Epithelial cell of prostate (primary cell): ENCODE measurements around the gene RAET1E.
A peak's percentile ranks its signal among the peaks of the same experiment; 100 is the strongest.
"Not testable (repeated sequence)": the region's sequence is repeated elsewhere in the genome, so short reads cannot be mapped to it uniquely, and the experiment has no call there.

Experiments
- DNase-seq: peaks from one replicate; pipeline ENCODE4 v3.0.0-alpha.2; 2011; ENCODE audit warnings: low read depth, low spot score
- H3K27ac ChIP-seq: fragments of 450-650 bp; 2 replicates; pipeline ENCODE4 v1.5.1; 2017; ENCODE audit warnings: mild to moderate bottlenecking

The RAET1E gene

DNA sequence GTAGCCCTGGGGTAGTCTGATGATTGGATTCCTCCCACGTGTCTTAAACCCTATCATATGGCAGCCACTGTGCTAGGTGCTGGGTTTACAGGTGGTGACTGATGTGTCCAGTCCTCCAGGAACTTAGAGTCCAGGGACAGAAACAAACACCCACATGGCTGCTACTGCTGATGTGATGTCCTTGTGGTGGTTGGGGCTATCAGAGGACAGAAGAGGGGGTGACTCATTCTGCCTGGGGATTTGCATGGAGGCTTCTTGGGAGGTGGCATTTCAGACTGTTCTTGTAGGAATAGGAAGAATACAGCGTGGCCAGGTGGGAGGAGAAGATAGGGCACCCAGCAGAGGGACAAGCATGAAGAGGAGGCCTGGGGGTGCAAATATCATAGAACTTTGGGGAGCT lies 15.2 kb upstream of the RAET1E start:
- no peak for DNase-seq
- no peak overlapping the region for H3K27ac ChIP-seq

GRCh38 chr6:149912680-149913079 lies 14.8 kb upstream of the RAET1E start:
- not testable (repeated sequence) for DNase-seq, H3K27ac ChIP-seq

- H3K27ac ChIP-seq = no peak overlapping the region
- no peak for DNase-seq
Observed at GRCh38 chr6:149910721-149911151, 12.8 kb upstream of the RAET1E start.

DNA sequence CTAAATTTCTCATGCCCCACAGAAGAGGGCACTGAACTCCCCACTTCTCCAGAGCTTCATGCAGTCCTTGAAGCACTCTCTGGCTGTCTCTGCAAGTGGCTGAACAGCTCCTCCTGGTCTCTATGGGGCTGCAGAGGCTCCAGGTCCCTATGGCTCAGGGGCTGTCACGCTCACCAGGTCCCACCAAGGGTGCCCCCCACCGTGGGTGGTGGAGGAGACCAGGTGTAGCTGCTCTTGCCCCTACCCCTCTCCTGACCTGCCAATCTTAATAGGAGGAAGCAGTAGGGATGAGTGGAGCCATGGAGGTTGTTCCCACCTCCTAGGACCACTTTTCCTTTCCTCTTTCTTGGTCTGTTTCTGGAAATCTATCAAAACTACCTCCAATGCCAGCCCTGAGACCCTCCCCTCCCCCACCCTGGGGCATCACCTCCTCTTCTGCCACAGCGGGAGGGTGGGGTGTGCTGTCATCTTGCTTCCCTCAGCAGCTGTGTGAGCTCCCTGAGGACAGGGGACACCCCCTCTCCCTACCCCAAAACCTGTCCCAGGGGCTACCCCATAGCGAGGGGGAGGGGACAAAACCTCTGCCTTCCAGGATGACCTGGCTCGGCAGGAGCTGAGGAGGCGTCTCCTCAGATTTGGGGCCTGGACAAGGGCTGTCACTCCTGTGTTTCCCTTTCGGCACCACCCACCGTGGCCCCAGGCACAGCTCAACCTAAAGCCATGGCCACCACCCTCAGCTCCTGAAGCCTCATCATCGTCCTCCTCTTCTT lies 12.0 kb upstream of the RAET1E start:
- H3K27ac ChIP-seq = no peak overlapping the region

DNA sequence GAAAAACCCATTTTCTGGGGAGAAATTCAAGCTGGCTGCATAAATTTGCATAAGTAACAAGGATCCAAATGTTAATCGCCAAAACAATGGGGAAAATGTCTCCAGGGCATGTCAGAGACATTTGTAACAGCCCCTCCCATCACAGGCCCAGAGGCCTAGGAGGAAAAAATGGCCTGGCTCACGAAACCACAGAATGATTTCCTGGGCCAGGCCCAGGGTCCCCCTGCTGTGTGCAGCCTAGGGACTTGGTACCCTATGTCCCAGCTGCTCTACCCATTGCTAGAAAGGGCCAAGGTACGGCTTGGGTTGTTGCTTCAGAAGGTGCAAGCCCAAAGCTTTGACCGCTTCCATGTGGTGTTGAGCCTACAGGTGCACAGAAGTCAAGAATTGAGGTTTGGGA lies 10.6 kb upstream of the RAET1E start:
- not testable (repeated sequence) for H3K27ac ChIP-seq, DNase-seq

More for the DNA sequence above, 12.0 kb upstream of the RAET1E start:
- DNase-seq = no peak

DNA sequence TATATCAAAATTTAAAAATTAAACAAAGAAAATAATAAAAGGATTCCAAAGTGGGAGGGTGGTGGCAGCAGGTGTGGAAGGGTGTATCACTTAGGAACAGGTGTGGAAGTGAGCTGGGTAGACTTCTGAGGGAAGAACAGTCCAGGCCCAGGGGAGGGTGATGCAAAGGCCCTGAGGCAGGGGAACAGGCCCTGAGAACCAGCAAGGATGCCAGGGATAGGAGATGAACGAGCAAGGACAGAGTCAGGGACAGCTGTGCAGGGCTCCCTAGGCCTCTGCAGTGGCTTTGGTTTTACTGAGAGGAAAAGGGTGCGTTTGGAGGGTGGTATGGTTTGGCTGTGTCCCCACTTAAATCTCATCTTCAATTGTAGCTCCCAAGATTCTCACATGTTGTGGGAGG lies 9.4 kb upstream of the RAET1E start:
- DNase-seq = no peak
- H3K27ac ChIP-seq = no peak overlapping the region

GRCh38 chr6:149906405-149906804 lies 8.5 kb upstream of the RAET1E start:
- no peak overlapping the region for H3K27ac ChIP-seq
- DNase-seq = no peak

- no peak overlapping the region for H3K27ac ChIP-seq
- no peak for DNase-seq
Observed at GRCh38 chr6:149905911-149906371, 8.0 kb upstream of the RAET1E start.

- H3K27ac ChIP-seq = no peak overlapping the region
- DNase-seq = no peak
Observed at GRCh38 chr6:149905371-149905910, 7.5 kb upstream of the RAET1E start.

GRCh38 chr6:149904661-149905370 lies 6.9 kb upstream of the RAET1E start:
- no peak for DNase-seq
- no peak overlapping the region for H3K27ac ChIP-seq

DNA sequence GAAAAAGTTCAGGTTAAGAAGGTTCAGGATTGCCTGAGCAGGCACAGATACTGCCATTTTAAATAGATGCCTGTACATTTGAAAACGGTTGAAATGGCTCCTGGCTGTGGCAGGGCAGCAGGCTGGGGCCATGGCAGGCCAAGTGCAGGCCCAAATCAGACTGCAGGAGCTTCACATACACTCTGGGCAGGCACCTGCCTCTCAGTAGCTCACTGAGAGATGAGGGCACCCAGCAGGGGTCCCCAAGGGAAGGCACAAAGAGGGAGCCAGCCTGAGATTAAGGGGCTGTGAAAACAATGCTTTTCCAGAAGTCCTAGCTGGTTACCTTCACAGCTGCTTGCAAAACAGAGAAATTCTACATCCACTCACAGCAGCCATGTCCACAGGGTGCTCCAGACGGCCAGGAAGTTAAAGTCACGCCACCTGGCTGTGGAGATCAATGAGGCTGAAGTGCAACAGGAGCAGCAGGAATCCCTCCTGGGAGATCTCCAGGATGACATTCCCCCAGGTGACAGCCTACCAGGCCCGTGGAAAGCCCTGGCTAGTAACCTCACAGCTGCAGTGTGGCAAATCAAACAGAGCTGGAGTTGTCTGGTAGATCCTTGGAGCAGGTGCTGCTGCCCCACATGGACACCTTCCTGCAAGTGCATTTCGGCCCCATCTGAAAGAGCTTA lies 6.2 kb upstream of the RAET1E start:
- no peak overlapping the region for H3K27ac ChIP-seq
- no peak for DNase-seq

- DNase-seq = no peak
- H3K27ac ChIP-seq = no peak overlapping the region
Observed at GRCh38 chr6:149901444-149902140, 3.7 kb upstream of the RAET1E start.

DNA sequence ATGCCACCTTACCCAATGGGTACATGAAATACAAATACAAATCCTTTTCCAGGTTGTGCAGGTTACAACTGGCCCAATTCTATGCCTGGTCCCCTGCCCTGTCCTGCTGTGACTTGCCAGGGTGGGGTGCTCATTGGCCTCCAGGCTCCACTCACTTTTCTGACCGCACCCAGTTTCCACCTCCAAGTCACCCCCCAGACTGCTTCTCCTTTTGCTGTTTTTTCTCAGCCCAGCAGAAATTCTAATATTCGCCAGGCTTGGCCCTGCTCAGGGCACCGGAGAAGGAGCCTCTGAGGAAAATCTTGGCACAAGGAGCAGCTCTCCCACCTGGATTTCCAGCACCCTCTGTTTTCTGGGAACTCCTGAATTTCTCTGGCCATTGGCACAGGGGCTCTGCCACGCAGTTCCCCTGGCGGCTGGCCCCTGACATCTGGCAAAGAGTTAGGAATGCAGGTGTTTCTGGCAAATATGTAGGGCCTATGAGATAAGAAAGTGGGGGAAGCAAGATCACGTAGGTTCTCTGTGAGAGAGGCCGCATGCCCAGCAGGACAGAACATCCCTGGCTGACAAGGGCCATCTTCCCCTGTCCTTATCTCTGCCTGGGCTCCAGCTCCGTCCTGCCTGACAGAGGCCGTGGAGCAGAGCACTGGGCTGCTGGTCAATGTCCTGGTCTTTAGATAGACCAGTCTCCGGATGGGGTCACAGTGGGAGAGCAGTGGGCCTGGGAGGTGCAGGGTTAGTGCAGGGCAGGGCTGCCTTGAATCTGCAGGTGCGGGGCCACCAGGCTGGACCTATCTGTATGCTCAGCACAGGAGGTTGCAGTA lies 2.9 kb upstream of the RAET1E start:
- peak overlapping the region; percentile 70 for H3K27ac ChIP-seq
- peak; percentile 74 for DNase-seq

DNA sequence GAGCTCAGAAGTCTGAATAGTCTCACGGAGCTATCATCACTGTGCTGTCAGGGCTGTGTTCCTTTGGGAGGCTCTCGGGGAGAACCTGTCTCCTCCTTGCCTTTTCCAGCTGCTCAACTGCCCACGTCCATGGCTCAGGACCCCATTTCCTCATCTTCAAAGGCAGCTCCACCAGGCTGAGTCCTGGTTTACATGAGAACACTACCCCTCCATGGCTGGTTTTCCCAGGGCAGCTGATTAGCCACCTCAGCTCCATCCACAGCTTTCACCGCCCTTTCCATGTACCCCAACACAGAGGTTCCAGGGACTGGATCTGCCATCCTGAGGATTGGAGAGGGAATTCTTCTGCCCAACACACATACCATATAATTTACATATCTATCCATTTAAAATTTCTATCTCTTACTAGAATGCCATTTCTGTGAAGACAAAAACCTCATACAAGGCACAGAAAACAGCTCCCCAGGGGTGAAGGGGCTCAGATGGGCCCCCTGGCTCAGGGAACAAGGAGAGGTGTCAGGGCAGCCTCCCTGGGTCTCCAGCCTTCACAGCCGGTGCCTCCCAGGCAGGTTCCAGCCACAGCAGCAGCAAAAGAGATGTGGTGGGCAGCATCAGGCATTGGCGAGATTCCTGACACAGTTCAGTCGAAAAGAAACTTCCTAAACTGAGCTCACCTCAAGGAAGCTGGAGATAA lies 2.2 kb upstream of the RAET1E start:
- H3K27ac ChIP-seq = peak overlapping the region; percentile 70
- DNase-seq = no peak

DNA sequence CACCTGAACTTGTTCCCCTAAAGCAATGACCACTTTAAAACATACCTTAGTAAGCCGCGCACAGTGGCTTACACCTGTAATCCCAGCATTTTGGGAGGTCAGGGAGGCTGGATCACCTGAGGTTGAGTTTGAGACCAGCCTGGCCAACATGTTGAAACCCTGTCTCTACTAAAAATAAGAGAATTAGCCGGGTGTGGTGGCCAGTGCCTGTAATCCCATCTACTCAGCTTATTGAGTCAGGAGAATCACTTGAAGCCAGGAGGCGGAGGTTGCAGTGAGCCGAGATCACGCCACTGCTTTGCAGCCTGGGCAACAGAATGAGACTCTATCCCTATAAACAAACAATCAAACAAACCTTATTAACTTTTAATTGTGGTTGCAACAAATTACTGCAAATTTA lies 1.6 kb upstream of the RAET1E start:
- peak overlapping the region; percentile 70 for H3K27ac ChIP-seq
- no peak for DNase-seq

DNA sequence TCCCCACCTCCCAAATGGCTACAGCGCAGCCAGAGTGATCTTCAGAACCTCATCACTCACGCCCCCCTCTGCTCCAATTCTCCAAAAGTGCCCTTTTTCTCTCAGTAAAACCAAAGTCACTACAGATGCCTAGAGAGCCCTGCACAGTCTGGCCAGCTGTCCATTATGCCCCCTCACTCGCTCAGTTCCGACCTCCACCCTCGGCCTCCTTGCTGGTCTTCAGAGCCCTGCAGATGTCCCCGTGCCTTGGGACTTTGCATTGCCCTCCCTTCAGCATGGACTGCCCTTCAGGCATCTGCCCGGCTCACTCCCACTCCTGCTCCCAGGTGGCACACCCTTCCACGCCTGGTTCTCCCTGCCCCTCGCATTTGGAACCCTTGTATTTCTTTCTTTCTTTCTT lies 1.1 kb upstream of the RAET1E start:
- no peak for DNase-seq

DNA sequence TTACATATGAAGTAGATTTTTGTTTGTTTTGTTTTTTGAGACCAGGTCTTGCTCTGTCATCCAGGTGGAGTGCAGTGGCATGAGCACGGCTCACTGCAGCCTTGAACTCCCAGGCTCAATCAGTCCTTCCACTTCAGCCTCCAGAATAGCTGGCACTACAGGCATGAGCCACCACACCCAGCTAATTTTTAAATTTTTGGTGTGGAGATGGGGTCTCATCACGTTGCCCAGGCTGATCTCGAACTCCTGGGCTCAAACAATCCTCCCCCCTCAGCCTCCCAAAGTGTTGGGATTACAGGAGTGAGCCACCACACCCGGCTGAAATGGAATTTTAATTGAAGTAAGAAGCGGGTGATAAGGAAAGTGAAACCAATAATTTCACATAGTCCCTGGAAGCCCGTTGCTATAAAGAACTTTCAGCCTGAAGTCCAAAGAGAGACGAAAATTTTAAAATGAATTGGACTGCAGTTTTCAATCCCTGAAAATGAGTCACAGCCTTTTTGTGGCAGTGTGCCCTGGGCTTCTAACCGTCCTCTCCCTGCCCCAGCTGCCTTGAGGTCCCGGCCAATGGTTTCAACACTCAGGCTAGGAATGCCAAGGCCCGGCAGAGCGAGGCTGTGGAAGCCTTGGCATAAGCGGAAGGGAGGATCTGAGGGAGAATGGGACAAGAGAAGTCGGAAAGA lies 757 bp downstream of the RAET1E start:
- DNase-seq = no peak
- peak overlapping the region; percentile 86 for H3K27ac ChIP-seq

More for the DNA sequence above, 1.1 kb upstream of the RAET1E start:
- H3K27ac ChIP-seq = no peak overlapping the region

DNA sequence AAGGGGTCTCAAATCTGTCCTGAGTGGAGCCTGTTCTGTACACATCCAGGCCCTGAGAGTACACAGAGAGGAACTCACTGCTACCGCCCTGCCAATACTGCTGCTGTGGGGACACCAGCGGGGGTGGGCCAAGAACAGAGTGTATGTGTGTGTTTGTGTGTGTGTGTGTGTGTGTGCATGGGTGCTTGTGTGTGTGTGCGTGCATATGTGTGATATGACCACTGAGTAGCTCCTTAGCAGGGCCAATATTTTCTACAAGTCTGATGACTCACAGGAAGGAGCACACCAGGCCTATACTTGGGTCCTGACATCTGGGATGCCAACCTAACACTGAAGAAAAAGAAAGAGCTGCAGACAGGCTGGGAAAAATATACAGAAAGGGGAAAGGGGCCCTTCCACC lies 1.4 kb downstream of the RAET1E start:
- DNase-seq = no peak
- peak overlapping the region; percentile 86 for H3K27ac ChIP-seq
